DOHH2 (cell line): Measurements from ENCODE around the gene C3AR1.

ENCODE experiments used
- H3F3A ChIP-seq: fragments of 200-600 bp; sonication (generic), shearing (Covaris generic); 2 replicates; pipeline ENCODE4 v1.6.0; 2016; ENCODE audit warnings: antibody characterized with exemption, mild to moderate bottlenecking; ENCODE audit not compliant: control insufficient read depth, insufficient read depth
- H3K27ac ChIP-seq: fragments of 200-600 bp; sonication (generic); 2 replicates; pipeline ENCODE4 v1.5.1; 2014; ENCODE audit warnings: low read depth, mild to moderate bottlenecking, low read length, moderate library complexity
- H3K27me3 ChIP-seq: fragments of 200-600 bp; sonication (generic); 2 replicates; pipeline ENCODE4 v1.6.1; 2014; ENCODE audit warnings: mild to moderate bottlenecking, low read length, mixed read lengths; ENCODE audit not compliant: control insufficient read depth
- H3K36me3 ChIP-seq: fragments of 200-600 bp; sonication (generic); 2 replicates; pipeline ENCODE4 v1.6.1; 2014; ENCODE audit warnings: mild to moderate bottlenecking, low read length, moderate library complexity, mixed read lengths; ENCODE audit not compliant: control insufficient read depth
- H3K4me1 ChIP-seq: fragments of 200-600 bp; sonication (generic); 2 replicates; pipeline ENCODE4 v1.6.1; 2014; ENCODE audit warnings: mild to moderate bottlenecking, low read length, mixed read lengths; ENCODE audit not compliant: control insufficient read depth
- H3K4me2 ChIP-seq: fragments of 200-600 bp; sonication (generic); 2 replicates; pipeline ENCODE4 v1.6.0; 2014; ENCODE audit warnings: mild to moderate bottlenecking, low read length, moderate library complexity
- H3K4me3 ChIP-seq: fragments of 200-600 bp; sonication (generic); 2 replicates; pipeline ENCODE4 v1.5.1; 2014; ENCODE audit warnings: mild to moderate bottlenecking, low read length, mixed read lengths
- H3K79me2 ChIP-seq: fragments of 200-600 bp; sonication (generic); 2 replicates; pipeline ENCODE4 v1.6.1; 2014; ENCODE audit warnings: mild to moderate bottlenecking, low read length, mixed read lengths; ENCODE audit not compliant: control insufficient read depth
- H3K9me2 ChIP-seq: fragments of 200-600 bp; sonication (generic); replicated peaks from 2 replicates; pipeline ENCODE4 v1.6.1; 2014; ENCODE audit warnings: mild to moderate bottlenecking, low read length, mixed read lengths; ENCODE audit not compliant: control insufficient read depth
- H3K9me3 ChIP-seq: fragments of 200-600 bp; sonication (generic); 2 replicates; pipeline ENCODE4 v1.6.1; 2014; ENCODE audit warnings: antibody characterized with exemption, low read length, mixed read lengths; ENCODE audit not compliant: control insufficient read depth, insufficient read depth
- H4K20me1 ChIP-seq: fragments of 200-600 bp; sonication (generic); 2 replicates; pipeline ENCODE4 v1.6.0; 2014; ENCODE audit warnings: low read depth, mild to moderate bottlenecking, antibody characterized with exemption, low read length, moderate library complexity; ENCODE audit not compliant: control insufficient read depth, insufficient read depth
- EZH2phosphoT487 ChIP-seq: fragments of 200-600 bp; sonication (generic); IDR thresholded peaks from 2 replicates; pipeline ENCODE4 v1.6.1; 2017; ENCODE audit warnings: borderline replicate concordance, mild to moderate bottlenecking, antibody characterized with exemption, low read length, moderate library complexity, mixed read lengths
- TF ChIP-seq, protein P1 (sequence below): fragments of 200-600 bp; sonication (generic); IDR thresholded peaks from one replicate; pipeline ENCODE4 v1.5.1; 2014; ENCODE audit warnings: antibody characterized with exemption, mild to moderate bottlenecking, low read depth, low read length; ENCODE audit not compliant: poor library complexity, severe bottlenecking

The C3AR1 gene

GRCh38 chr12:8037947-8038346, 28.2 kb downstream of the C3AR1 start:
- no peak overlapping the region for H3K4me2 ChIP-seq
- H3F3A ChIP-seq: peaks cover 8% of the 10 kb centered on the region; the same call in 1 of the 2 replicates
- no peaks in the 10 kb centered on the region for H3K27me3 ChIP-seq
- no peak overlapping the region for H3K4me3 ChIP-seq
- TF ChIP-seq, protein P1, sequence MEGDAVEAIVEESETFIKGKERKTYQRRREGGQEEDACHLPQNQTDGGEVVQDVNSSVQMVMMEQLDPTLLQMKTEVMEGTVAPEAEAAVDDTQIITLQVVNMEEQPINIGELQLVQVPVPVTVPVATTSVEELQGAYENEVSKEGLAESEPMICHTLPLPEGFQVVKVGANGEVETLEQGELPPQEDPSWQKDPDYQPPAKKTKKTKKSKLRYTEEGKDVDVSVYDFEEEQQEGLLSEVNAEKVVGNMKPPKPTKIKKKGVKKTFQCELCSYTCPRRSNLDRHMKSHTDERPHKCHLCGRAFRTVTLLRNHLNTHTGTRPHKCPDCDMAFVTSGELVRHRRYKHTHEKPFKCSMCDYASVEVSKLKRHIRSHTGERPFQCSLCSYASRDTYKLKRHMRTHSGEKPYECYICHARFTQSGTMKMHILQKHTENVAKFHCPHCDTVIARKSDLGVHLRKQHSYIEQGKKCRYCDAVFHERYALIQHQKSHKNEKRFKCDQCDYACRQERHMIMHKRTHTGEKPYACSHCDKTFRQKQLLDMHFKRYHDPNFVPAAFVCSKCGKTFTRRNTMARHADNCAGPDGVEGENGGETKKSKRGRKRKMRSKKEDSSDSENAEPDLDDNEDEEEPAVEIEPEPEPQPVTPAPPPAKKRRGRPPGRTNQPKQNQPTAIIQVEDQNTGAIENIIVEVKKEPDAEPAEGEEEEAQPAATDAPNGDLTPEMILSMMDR: no peak
- no peak for TF ChIP-seq EZH2phosphoT487
- peaks cover 62% of the 10 kb centered on the region for H3K4me1 ChIP-seq
- no peak overlapping the region for H3K27ac ChIP-seq
- H3K36me3 ChIP-seq: peaks cover 3% of the 10 kb centered on the region; the same call in 1 of the 2 replicates
- no peaks in the 10 kb centered on the region for H3K9me2 ChIP-seq
- 0 out of 2 replicates have a peak, but pooled peaks cover 6% of the 10 kb centered on the region for H3K79me2 ChIP-seq
- H3K9me3 ChIP-seq: no peaks in the 10 kb centered on the region
- H4K20me1 ChIP-seq: no peaks in the 10 kb centered on the region

DNA sequence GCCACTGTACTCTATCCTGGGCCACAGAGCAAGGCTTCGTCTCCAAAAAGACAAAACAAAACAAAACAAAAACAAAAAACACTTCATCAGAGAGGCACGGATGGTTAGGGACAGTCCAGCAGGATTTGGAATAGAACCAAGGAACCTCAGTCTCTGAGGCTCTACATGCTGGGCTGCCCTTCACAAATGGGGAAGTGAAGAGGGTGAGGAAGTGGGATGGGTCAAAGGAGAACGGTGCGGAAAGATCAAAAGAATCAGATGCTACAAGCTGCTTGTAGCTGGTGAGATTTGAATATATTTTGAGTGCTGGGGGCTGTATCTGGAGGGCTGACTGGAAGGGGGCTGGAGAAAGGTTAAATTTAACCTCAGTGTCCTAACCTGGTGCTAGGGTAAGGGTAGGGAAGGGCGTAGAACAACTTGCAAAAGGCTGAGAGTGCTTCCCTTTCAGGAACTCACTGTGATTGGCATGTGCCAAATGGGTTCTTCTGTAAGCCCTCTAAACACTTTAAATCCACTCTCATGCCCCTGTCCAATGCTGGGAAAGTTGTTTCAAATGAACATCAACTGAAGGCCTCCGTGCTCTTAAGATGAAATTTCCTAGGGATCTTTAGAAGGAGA, 29.0 kb downstream of the C3AR1 start:
- H3K9me2 ChIP-seq: no peaks in the 10 kb centered on the region
- no peaks in the 10 kb centered on the region for H3K9me3 ChIP-seq
- peak overlapping the region; percentile 50 for H3K4me2 ChIP-seq
- peaks cover 8% of the 10 kb centered on the region; the same call in 1 of the 2 replicates for H3F3A ChIP-seq
- peaks cover 8% of the 10 kb centered on the region; the same call in 1 of the 2 replicates for H3K79me2 ChIP-seq
- no peak overlapping the region for H3K27ac ChIP-seq
- H3K4me3 ChIP-seq: peak overlapping the region; percentile 15; the same call in 1 of the 2 replicates
- H4K20me1 ChIP-seq: no peaks in the 10 kb centered on the region
- H3K36me3 ChIP-seq: no peaks in the 10 kb centered on the region
- no peaks in the 10 kb centered on the region for H3K27me3 ChIP-seq
- H3K4me1 ChIP-seq: peaks cover 60% of the 10 kb centered on the region
- TF ChIP-seq, protein P1: no peak
- no peak for TF ChIP-seq EZH2phosphoT487

DNA sequence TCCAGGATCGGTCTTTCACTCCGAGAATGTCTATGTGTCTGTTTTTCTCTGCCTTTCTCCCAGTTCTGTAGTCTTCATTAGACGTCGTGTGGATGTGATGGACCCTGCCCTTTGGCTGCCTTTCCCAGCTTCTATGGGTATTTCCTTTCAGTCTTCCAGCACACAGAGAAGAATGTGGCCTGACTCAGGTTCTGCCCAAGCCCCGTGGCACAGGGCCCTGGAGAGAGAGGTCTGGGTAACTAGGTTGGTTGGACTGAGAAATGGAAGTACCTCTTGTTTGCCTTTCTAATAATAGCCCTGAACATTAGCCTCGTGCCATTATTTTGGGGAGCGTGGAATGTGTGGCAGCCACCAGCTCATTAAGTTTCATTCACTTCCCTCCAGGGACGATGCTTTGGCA, 29.8 kb downstream of the C3AR1 start:
- Histone ChIP-seq H3K4me2 (no peak overlapping the region), H3K79me2 (peaks cover 8% of the 10 kb centered on the region; the same call in 1 of the 2 replicates)

More for the DNA sequence above, 29.8 kb downstream of the C3AR1 start:
- no peak overlapping the region for H3K4me3 ChIP-seq
- H3K4me1 ChIP-seq: peaks cover 62% of the 10 kb centered on the region
- TF ChIP-seq, protein P1: no peak
- H4K20me1 ChIP-seq: no peaks in the 10 kb centered on the region
- H3K36me3 ChIP-seq: no peaks in the 10 kb centered on the region
- H3K27ac ChIP-seq: no peak overlapping the region
- no peaks in the 10 kb centered on the region for H3K9me3 ChIP-seq
- no peaks in the 10 kb centered on the region for H3K9me2 ChIP-seq
- H3K27me3 ChIP-seq: no peaks in the 10 kb centered on the region
- H3F3A ChIP-seq: peaks cover 8% of the 10 kb centered on the region; the same call in 1 of the 2 replicates
